Endothelial cell (in vitro differentiated cells): ENCODE results near the gene MPP1. TPM values are rescaled to one million over a fixed set of nuclear protein-coding genes. Genes with fewer than 3 reads are reported as not detected.
"Not testable (repeated sequence)": the region's sequence is repeated elsewhere in the genome, so short reads cannot be mapped to it uniquely, and the experiment has no call there.

Experiments used
- DNase-seq: peaks from one replicate; pipeline ENCODE4 v3.0.0; 2021; ENCODE audit warnings: low spot score
- H3K27ac Mint-ChIP-seq: one replicate; pipeline ENCODE4 v1.8.0; 2021; ENCODE audit warnings: mixed read lengths, inconsistent platforms; ENCODE audit not compliant: unreplicated experiment
- H3K27me3 Mint-ChIP-seq: one replicate; pipeline ENCODE4 v1.8.0; 2021; ENCODE audit warnings: mild to moderate bottlenecking, moderate library complexity, mixed read lengths, inconsistent platforms; ENCODE audit not compliant: unreplicated experiment
- H3K36me3 Mint-ChIP-seq: one replicate; pipeline ENCODE4 v1.8.0; 2021; ENCODE audit warnings: mild to moderate bottlenecking, low read depth, mixed read lengths, inconsistent platforms; ENCODE audit not compliant: unreplicated experiment
- H3K4me1 Mint-ChIP-seq: one replicate; pipeline ENCODE4 v1.8.0; 2021; ENCODE audit warnings: mild to moderate bottlenecking, mixed read lengths, inconsistent platforms; ENCODE audit not compliant: unreplicated experiment
- H3K4me3 Mint-ChIP-seq: one replicate; pipeline ENCODE4 v1.8.0; 2021; ENCODE audit warnings: mild to moderate bottlenecking, mixed read lengths, inconsistent platforms; ENCODE audit not compliant: unreplicated experiment
- H3K9me3 Mint-ChIP-seq: one replicate; pipeline ENCODE4 v1.8.0; 2021; ENCODE audit warnings: mixed read lengths, inconsistent platforms; ENCODE audit not compliant: unreplicated experiment
- CTCF ChIP-seq: fragments of 200-600 bp; sonication (generic); IDR thresholded peaks from one replicate; pipeline ENCODE4 v1.5.0; 2021; ENCODE audit warnings: antibody characterized with exemption; ENCODE audit not compliant: unreplicated experiment
- total RNA-seq: library from RNA; stranded (reverse); fragmentation: NEBNext Ultra II Directional; extraction: Animal tissue kit (Norgen Biotek cat#: 25700); gene quantifications from one replicate; pipeline ENCODE4 v1.2.1, GENCODE V29; 2021; ENCODE audit not compliant: unreplicated experiment

The MPP1 gene
- total RNA-seq, 1 donor from 2014 or later = 11.3 TPM

GRCh38 chrX:154833746-154834274 lies 28.5 kb upstream of the MPP1 start:
- H3K4me3 Mint-ChIP-seq = no peak overlapping the region
- DNase-seq = no peak
- H3K27ac Mint-ChIP-seq = no peak overlapping the region
- TF ChIP-seq CTCF = no peak
- no peaks in the 10 kb centered on the region for H3K9me3 Mint-ChIP-seq
- peaks cover 2% of the 10 kb centered on the region for H3K27me3 Mint-ChIP-seq
- H3K4me1 Mint-ChIP-seq = no peaks in the 10 kb centered on the region
- H3K36me3 Mint-ChIP-seq = no peaks in the 10 kb centered on the region

GRCh38 chrX:154829926-154830442 lies 24.7 kb upstream of the MPP1 start:
- Mint-ChIP-seq H3K36me3 (no peaks in the 10 kb centered on the region), H3K27me3 (no peaks in the 10 kb centered on the region), H3K9me3 (no peaks in the 10 kb centered on the region), H3K4me3 (no peak overlapping the region), H3K4me1 (no peaks in the 10 kb centered on the region), H3K27ac (no peak overlapping the region)
- no peak for TF ChIP-seq CTCF
- no peak for DNase-seq

GRCh38 chrX:154829134-154829533 lies 23.8 kb upstream of the MPP1 start:
- no peaks in the 10 kb centered on the region for H3K36me3 Mint-ChIP-seq
- H3K4me3 Mint-ChIP-seq = no peak overlapping the region

GRCh38 chrX:154828016-154828408 lies 22.7 kb upstream of the MPP1 start:
- DNase-seq = no peak
- no peak for TF ChIP-seq CTCF
- no peak overlapping the region for H3K27ac Mint-ChIP-seq
- no peaks in the 10 kb centered on the region for H3K4me1 Mint-ChIP-seq
- no peaks in the 10 kb centered on the region for H3K27me3 Mint-ChIP-seq
- no peaks in the 10 kb centered on the region for H3K9me3 Mint-ChIP-seq
- no peaks in the 10 kb centered on the region for H3K36me3 Mint-ChIP-seq
- H3K4me3 Mint-ChIP-seq = no peak overlapping the region

More at GRCh38 chrX:154829134-154829533, 23.8 kb upstream of the MPP1 start:
- H3K27ac Mint-ChIP-seq = no peak overlapping the region
- no peaks in the 10 kb centered on the region for H3K27me3 Mint-ChIP-seq
- no peaks in the 10 kb centered on the region for H3K9me3 Mint-ChIP-seq
- no peak for TF ChIP-seq CTCF
- H3K4me1 Mint-ChIP-seq = no peaks in the 10 kb centered on the region
- DNase-seq = no peak

GRCh38 chrX:154827194-154828015 lies 22.1 kb upstream of the MPP1 start:
- Mint-ChIP-seq H3K9me3 (no peaks in the 10 kb centered on the region), H3K27ac (no peak overlapping the region), H3K36me3 (no peaks in the 10 kb centered on the region), H3K4me3 (no peak overlapping the region), H3K4me1 (no peaks in the 10 kb centered on the region), H3K27me3 (no peaks in the 10 kb centered on the region)
- TF ChIP-seq CTCF = no peak
- no peak for DNase-seq

- H3K36me3 Mint-ChIP-seq, H3K4me3 Mint-ChIP-seq, H3K27me3 Mint-ChIP-seq, H3K9me3 Mint-ChIP-seq, H3K4me1 Mint-ChIP-seq, DNase-seq, H3K27ac Mint-ChIP-seq: not testable (repeated sequence)
These were observed 20.3 kb upstream of the MPP1 start for GRCh38 chrX:154825586-154825985.
